CD1c-positive myeloid dendritic cell (primary cell): ENCODE results near the gene B4GALT5.

Experiments
- DNase-seq: peaks from one replicate; pipeline ENCODE4 v3.0.0-alpha.2; 2016; ENCODE audit errors: extremely low spot score

Gene B4GALT5

GRCh38 chr20:49608752-49609670, 104.7 kb downstream of the B4GALT5 start:
- peak; percentile 73 for DNase-seq

GRCh38 chr20:49607568-49607967, 106.1 kb downstream of the B4GALT5 start:
- DNase-seq: no peak

GRCh38 chr20:49603209-49603627, 110.5 kb downstream of the B4GALT5 start:
- DNase-seq: no peak

GRCh38 chr20:49602345-49603208, 111.1 kb downstream of the B4GALT5 start:
- no peak for DNase-seq

- no peak for DNase-seq
Measured at GRCh38 chr20:49601153-49601924, 112.3 kb downstream of the B4GALT5 start.

GRCh38 chr20:49599746-49600113, 113.9 kb downstream of the B4GALT5 start:
- DNase-seq: no peak

GRCh38 chr20:49597825-49598395, 115.8 kb downstream of the B4GALT5 start:
- no peak for DNase-seq

- DNase-seq: no peak
Measured at GRCh38 chr20:49595811-49596561, 117.7 kb downstream of the B4GALT5 start.

- DNase-seq: no peak
Measured at GRCh38 chr20:49595346-49595745, 118.3 kb downstream of the B4GALT5 start.

- no peak for DNase-seq
Measured at GRCh38 chr20:49594931-49595315, 118.8 kb downstream of the B4GALT5 start.

GRCh38 chr20:49594143-49594930, 119.3 kb downstream of the B4GALT5 start:
- DNase-seq: peak; percentile 27

- no peak for DNase-seq
Measured at GRCh38 chr20:49593466-49594142, 120.1 kb downstream of the B4GALT5 start.

- no peak for DNase-seq
Measured at GRCh38 chr20:49592120-49592519, 121.6 kb downstream of the B4GALT5 start.

GRCh38 chr20:49591217-49591865, 122.3 kb downstream of the B4GALT5 start:
- DNase-seq: no peak

- peak; percentile 13 for DNase-seq
Measured at GRCh38 chr20:49590163-49591017, 123.3 kb downstream of the B4GALT5 start.

- no peak for DNase-seq
Measured at GRCh38 chr20:49589747-49590146, 123.9 kb downstream of the B4GALT5 start.

GRCh38 chr20:49587111-49587570, 126.5 kb downstream of the B4GALT5 start:
- DNase-seq: no peak
